HEK293 (cell line): ENCODE measurements around the gene ERBIN.

ENCODE experiments used
- ZNF18 ChIP-seq: fragments of 450-650 bp; formaldehyde crosslinking; IDR thresholded peaks from 2 replicates; pipeline ENCODE4 v1.5.1; 2016; ENCODE audit warnings: missing biosample characterization, missing genetic modification characterization
- TF ChIP-seq, protein P1 (sequence below): fragments of 450-650 bp; formaldehyde crosslinking; IDR thresholded peaks from 2 replicates; pipeline ENCODE4 v1.5.1; 2016; ENCODE audit warnings: missing biosample characterization, missing genetic modification characterization, low read depth

GRCh38 chr5:66100851-66101250, 174.5 kb downstream of the ERBIN start:
- TF ChIP-seq, protein P1, sequence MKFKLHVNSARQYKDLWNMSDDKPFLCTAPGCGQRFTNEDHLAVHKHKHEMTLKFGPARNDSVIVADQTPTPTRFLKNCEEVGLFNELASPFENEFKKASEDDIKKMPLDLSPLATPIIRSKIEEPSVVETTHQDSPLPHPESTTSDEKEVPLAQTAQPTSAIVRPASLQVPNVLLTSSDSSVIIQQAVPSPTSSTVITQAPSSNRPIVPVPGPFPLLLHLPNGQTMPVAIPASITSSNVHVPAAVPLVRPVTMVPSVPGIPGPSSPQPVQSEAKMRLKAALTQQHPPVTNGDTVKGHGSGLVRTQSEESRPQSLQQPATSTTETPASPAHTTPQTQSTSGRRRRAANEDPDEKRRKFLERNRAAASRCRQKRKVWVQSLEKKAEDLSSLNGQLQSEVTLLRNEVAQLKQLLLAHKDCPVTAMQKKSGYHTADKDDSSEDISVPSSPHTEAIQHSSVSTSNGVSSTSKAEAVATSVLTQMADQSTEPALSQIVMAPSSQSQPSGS (tag by site-specific recombination): no peak
- no peak for TF ChIP-seq ZNF18
